Transverse colon (tissue), 4 donors: Measurements from ENCODE around the gene DMD. TPM values are rescaled to one million over a fixed set of nuclear protein-coding genes. Genes with fewer than 3 reads are reported as not detected.

ENCODE experiments used
- DNase-seq: peaks from one replicate; pipeline ENCODE4 v3.0.0-alpha.2; 2019
- H3K27ac ChIP-seq, 4 donors: fragments of 200-600 bp; sonication (generic); 2 replicates each; pipeline ENCODE4 v1.5.1; 2016 to 2018; ENCODE audit warnings: inconsistent platforms in 4 of 4
- H3K27me3 ChIP-seq: fragments of 200-600 bp; sonication (generic); 2 replicates; pipeline ENCODE4 v1.5.1; 2017; ENCODE audit warnings: inconsistent platforms
- H3K36me3 ChIP-seq, 4 donors: fragments of 200-600 bp; sonication (generic); 2 replicates each; pipeline ENCODE4 v1.5.1; 2017 to 2019; ENCODE audit warnings: inconsistent platforms in 4 of 4
- H3K4me1 ChIP-seq, 4 donors: fragments of 200-600 bp; sonication (generic); 2 replicates each; pipeline ENCODE4 v1.5.1; 2017 to 2020; ENCODE audit warnings: inconsistent platforms in 4 of 4
- H3K4me3 ChIP-seq, 4 donors: fragments of 200-600 bp; sonication (generic); 1 replicate in 1 of 4; 2 replicates in 3 of 4; pipeline versions ENCODE4 v1.5.1 to v1.6.1; 2017 to 2019; ENCODE audit warnings: inconsistent platforms in 4 of 4
- H3K9me3 ChIP-seq, 2 donors: fragments of 200-600 bp; sonication (generic); 2 replicates each; pipeline ENCODE4 v1.5.1; 2017 to 2019; ENCODE audit warnings: inconsistent platforms in 2 of 2
- EP300 ChIP-seq: sonication (generic); formaldehyde crosslinking; IDR thresholded peaks from one replicate; pipeline ENCODE4 v1.6.1; 2017; ENCODE audit warnings: antibody characterized with exemption, low read depth
- POLR2A ChIP-seq: fragments of 450-650 bp; IDR thresholded peaks from one replicate; pipeline ENCODE4 v1.6.1; 2016; ENCODE audit warnings: antibody characterized with exemption, mild to moderate bottlenecking, moderate library complexity
- POLR2AphosphoS5 ChIP-seq, 3 donors: sonication (generic); formaldehyde crosslinking; IDR thresholded peaks; one replicate each; pipeline ENCODE4 v1.6.1; 2016; ENCODE audit warnings: antibody characterized with exemption in 3 of 3
- WGBS, 2 donors: methylation state at CpG; one replicate each; pipeline ENCODE4 v1.1.5; 2018; ENCODE audit warnings: low coverage in 1 of 2; 5-methylcytosine and 5-hydroxymethylcytosine counted together
- in situ Hi-C, 4 donors: fragments of 200-750 bp; cut with MboI; loops; one replicate each; pipeline versions ENCODE4 v1.15.0 to v1.15.1; 2017; ENCODE audit warnings: low sequenced_read_pairs in 3 of 4, low pct_ligation_motif_present in 1 of 4, low pct_unique_long_range_greater_than_20kb in 1 of 4
- intact Hi-C: fragments of 100-400 bp; cut with DNase I; formaldehyde crosslinking; loops from one replicate; pipeline ENCODE4 v1.15.1; 2023; ENCODE audit warnings: low total_unique reads
- total RNA-seq, 4 donors: library from RNA; depleted of rRNA; stranded (reverse); fragments of >200 nt; gene quantifications; one replicate each; pipeline ENCODE4 v1.1.0, GENCODE V29; 2016
- TF ChIP-seq, protein P1 (sequence below), 5 experiments: fragments of 200-600 bp in 3 of 5; fragments of 450-650 bp in 2 of 5; sonication (generic) in 3 of 5; IDR thresholded peaks; 1 replicate in 2 of 5; 2 replicates in 3 of 5; pipeline ENCODE4 v1.5.1; 2016 to 2017; ENCODE audit warnings: antibody characterized with exemption in 5 of 5, inconsistent platforms in 3 of 5, mild to moderate bottlenecking in 2 of 5, moderate library complexity in 1 of 5

The DMD gene
- total RNA-seq, 4 donors from 2014 or later: 20.9 to 44.6 (median 32.5) TPM

DNA sequence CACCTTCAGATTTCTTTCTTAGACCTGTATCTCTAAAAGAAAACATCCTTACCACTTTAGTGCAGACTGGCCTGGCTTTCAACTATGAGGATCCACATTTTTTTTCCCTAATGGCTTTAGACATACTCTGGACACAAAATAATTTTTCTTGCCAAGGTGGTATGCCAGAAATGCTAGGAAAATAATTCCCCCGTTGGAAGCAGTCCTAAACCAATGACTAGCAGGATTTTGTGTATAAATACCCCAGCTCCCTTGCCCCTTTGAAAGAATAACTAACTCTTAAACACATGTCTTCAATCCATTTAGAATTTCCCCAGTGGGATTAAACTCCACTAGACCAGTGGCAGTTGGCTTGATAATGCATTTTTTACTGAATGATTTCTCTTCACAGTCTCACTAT is 1639.0 kb downstream of the DMD start:
- Histone ChIP-seq H3K9me3 (no peaks in the 10 kb centered on the region), H3K27me3 (no peaks in the 10 kb centered on the region), H3K4me1 (no peaks in the 10 kb centered on the region), H3K4me3 (no peak overlapping the region), H3K27ac (no peak overlapping the region), H3K36me3 (no peaks in the 10 kb centered on the region)
- intact Hi-C loops: no loop called here
- no peak for TF ChIP-seq POLR2AphosphoS5 (IDR thresholded peaks at IDR 0.05)
- TF ChIP-seq EP300: no peak
- TF ChIP-seq, protein P1, sequence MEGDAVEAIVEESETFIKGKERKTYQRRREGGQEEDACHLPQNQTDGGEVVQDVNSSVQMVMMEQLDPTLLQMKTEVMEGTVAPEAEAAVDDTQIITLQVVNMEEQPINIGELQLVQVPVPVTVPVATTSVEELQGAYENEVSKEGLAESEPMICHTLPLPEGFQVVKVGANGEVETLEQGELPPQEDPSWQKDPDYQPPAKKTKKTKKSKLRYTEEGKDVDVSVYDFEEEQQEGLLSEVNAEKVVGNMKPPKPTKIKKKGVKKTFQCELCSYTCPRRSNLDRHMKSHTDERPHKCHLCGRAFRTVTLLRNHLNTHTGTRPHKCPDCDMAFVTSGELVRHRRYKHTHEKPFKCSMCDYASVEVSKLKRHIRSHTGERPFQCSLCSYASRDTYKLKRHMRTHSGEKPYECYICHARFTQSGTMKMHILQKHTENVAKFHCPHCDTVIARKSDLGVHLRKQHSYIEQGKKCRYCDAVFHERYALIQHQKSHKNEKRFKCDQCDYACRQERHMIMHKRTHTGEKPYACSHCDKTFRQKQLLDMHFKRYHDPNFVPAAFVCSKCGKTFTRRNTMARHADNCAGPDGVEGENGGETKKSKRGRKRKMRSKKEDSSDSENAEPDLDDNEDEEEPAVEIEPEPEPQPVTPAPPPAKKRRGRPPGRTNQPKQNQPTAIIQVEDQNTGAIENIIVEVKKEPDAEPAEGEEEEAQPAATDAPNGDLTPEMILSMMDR (IDR thresholded peaks at IDR 0.05): no peak
- TF ChIP-seq POLR2A: no peak
- no peak for DNase-seq
- in situ Hi-C loops: loop anchor here in 1 of 4 donors (25.0 kb wide), 1 partner anchor 110 kb away; no protein-coding TSS in a partner anchor
- WGBS, 2 donors: 38 to 63% methylated on average over 1 of the region's 1 CpG

DNA sequence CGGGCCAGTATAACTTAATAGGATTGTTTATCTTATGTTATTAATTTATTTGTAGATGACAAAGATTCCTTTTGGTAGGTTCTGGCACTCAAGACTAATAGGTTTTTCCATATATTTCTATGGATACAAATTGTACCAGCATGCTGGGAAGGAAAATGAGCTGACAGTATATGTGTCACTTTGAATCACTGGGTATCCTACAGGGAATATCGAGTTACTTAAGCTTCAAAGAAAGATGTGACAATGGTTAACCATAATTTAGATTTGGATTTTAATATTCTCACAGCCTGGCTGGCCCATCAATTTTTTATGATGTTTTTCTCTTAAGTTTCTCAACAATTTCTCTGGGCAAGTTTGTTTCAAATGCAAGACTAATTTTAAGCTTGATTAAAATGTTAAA is 1640.7 kb downstream of the DMD start:
- intact Hi-C loops: no loop called here
- H3K4me1 ChIP-seq: no peaks in the 10 kb centered on the region
- H3K27ac ChIP-seq: no peak overlapping the region
- TF ChIP-seq, protein P1 (IDR thresholded peaks at IDR 0.05): no peak
- TF ChIP-seq EP300: no peak
- TF ChIP-seq POLR2A: no peak
- no peak for TF ChIP-seq POLR2AphosphoS5 (IDR thresholded peaks at IDR 0.05)
- no peak overlapping the region for H3K4me3 ChIP-seq
- no peaks in the 10 kb centered on the region for H3K27me3 ChIP-seq
- H3K36me3 ChIP-seq: no peaks in the 10 kb centered on the region
- 63 to 100% methylated on average over 1 to 2 of the region's 2 CpGs for WGBS, 2 donors
- no peaks in the 10 kb centered on the region for H3K9me3 ChIP-seq
- in situ Hi-C loops: loop anchor here in 1 of 4 donors (25.0 kb wide), 1 partner anchor 108 kb away; no protein-coding TSS in a partner anchor
- no peak for DNase-seq

DNA sequence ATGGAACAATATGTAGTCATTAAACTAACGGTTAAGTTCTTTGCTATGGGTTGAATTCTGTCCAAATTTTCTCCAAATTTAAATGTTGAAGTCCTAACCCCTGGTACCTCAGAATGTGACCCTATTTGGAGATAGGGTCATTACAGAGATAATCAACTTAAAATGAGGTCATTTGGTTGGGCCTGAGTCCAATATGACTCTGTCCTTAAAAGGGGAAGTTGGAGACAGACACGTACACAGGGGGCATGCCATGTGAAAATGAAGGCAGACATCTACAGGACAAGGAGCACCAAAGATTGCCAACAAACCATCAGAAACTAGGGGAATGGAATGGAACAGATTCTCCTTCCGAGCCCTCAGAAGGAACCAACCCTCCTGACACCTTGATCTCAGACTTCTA is 1647.6 kb downstream of the DMD start:
- no peak overlapping the region for H3K27ac ChIP-seq
- no peak for DNase-seq
- in situ Hi-C loops: loop anchor here in 1 of 4 donors (25.0 kb wide), 1 partner anchor 101 kb away; no protein-coding TSS in a partner anchor
- intact Hi-C loops: no loop called here
- no peaks in the 10 kb centered on the region for H3K27me3 ChIP-seq
- TF ChIP-seq EP300 (no peak), POLR2AphosphoS5 (IDR thresholded peaks at IDR 0.05) (no peak), POLR2A (no peak)
- TF ChIP-seq, protein P1 (IDR thresholded peaks at IDR 0.05): no peak
- no peaks in the 10 kb centered on the region for H3K4me1 ChIP-seq
- 66% methylated on average over 3 of the region's 3 CpGs; no CpG with 5 or more reads in 1 of the 2 donors for WGBS, 2 donors
- no peak overlapping the region for H3K4me3 ChIP-seq
- H3K9me3 ChIP-seq: no peaks in the 10 kb centered on the region
- no peaks in the 10 kb centered on the region for H3K36me3 ChIP-seq

DNA sequence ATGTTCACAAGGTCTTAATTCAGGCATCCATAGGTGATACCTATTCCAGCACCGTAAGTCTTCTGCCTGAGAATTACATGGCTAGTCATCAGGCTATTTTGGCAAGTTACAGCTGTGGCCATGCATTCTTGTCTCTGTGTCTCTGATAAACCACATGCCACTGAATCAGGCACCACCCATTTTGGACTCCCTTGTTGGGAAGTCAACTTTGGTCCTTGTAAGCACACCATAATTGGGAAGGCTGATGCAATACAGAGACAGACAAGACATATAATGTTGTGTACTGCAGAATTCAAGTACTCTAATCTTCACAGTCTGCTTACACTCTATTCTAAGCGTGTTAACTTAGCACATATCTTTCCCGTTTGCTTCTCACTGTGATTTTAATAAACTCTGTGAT is 1655.8 kb downstream of the DMD start:
- no peak for DNase-seq
- TF ChIP-seq EP300 (no peak), POLR2A (no peak), POLR2AphosphoS5 (IDR thresholded peaks at IDR 0.05) (no peak)
- TF ChIP-seq, protein P1 (IDR thresholded peaks at IDR 0.05): no peak
- Histone ChIP-seq H3K4me3 (no peak overlapping the region), H3K27ac (no peak overlapping the region), H3K9me3 (no peaks in the 10 kb centered on the region), H3K4me1 (no peaks in the 10 kb centered on the region), H3K36me3 (no peaks in the 10 kb centered on the region), H3K27me3 (no peaks in the 10 kb centered on the region)
- in situ Hi-C loops: loop anchor here in 1 of 4 donors (25.0 kb wide), 1 partner anchor 93 kb away; no protein-coding TSS in a partner anchor
- intact Hi-C loops: no loop called here
- 78% methylated on average over 3 of the region's 3 CpGs; no CpG with 5 or more reads in 1 of the 2 donors for WGBS, 2 donors
